Measurements from ENCODE around the gene EPAS1. TPM values are rescaled to one million over a fixed set of nuclear protein-coding genes. Genes with fewer than 3 reads are reported as not detected.

EPAS1 gene
- total and polyA plus RNA-seq, 2 of the 13 experiments (the other 11 are each of a cell fraction or from before 2014, with no cell fraction given) = 47.1 to 182 TPM

- H3K9ac ChIP-seq (ENCODE audit: insufficient read depth, low read depth, low read length) = peak overlapping the region; percentile 79
- no peaks in the 10 kb centered on the region for H3K27me3 ChIP-seq (ENCODE audit: control insufficient read depth in 1 of 2, insufficient read depth in 2 of 2, low read length in 2 of 2)
- WGBS (ENCODE audit: low lambda C conversion rate) = 26% methylated on average over 4 of the region's 4 CpGs
- H4K20me1 ChIP-seq (ENCODE audit: insufficient read depth, low read length) = no peaks in the 10 kb centered on the region
- H3K27ac ChIP-seq (ENCODE audit: extremely low read length, insufficient read depth, low read length) = peak overlapping the region; percentile 86
- intact Hi-C loops (cut with micrococcal nuclease; ENCODE audit: unreplicated experiment) (loop anchor here (2.0 to 5.0 kb wide), 4 partner anchors 15 to 888 kb away; no protein-coding TSS in a partner anchor), in situ Hi-C loops (cut with HindIII; ENCODE audit: extremely low pct_ligation_motif_present, low pct_unique_long_range_greater_than_20kb) (no loop called here)
- H3K9me3 ChIP-seq (ENCODE audit: low read length) = no peaks in the 10 kb centered on the region
- H3K4me1 ChIP-seq (ENCODE audit: insufficient read depth, low read length) = peaks cover 97% of the 10 kb centered on the region
- CTCF ChIA-PET (ENCODE audit: low intra/inter-chr PET ratio, low total read pairs) = no interaction called here
- POLR2A ChIA-PET = interaction anchor here (0.6 to 2.8 kb wide), 12 partner anchors 12 to 418 kb away, joined by 3 to 14 read pairs (median 6); partner anchors contain the start of gene EPAS1
- H2AFZ ChIP-seq (ENCODE audit: low read length) = peak overlapping the region; percentile 33
- H3K36me3 ChIP-seq (replicated peaks in 1 of 2; ENCODE audit: control insufficient read depth in 1 of 2, insufficient read depth in 2 of 2, low read length in 2 of 2) = no peaks in the 10 kb centered on the region; a peak in 2 of 5 replicates
- peak overlapping the region; percentile 80 for H3K4me2 ChIP-seq (ENCODE audit: low read depth, low read length)
- H3K79me2 ChIP-seq (ENCODE audit: insufficient read depth, low read length) = peaks cover 20% of the 10 kb centered on the region
- H3K4me3 ChIP-seq (replicated peaks in 1 of 3; ENCODE audit: insufficient read depth in 1 of 3, low read depth in 2 of 3, low read length in 3 of 3) = peak overlapping the region; percentile 13 to 64 (median 21); a peak in 5 of 6 replicates
- BruUV-seq (replicated peaks) = TSS peak; percentile 97
- FAIRE-seq (peak; percentile 4), DNase-seq (ENCODE audit: low spot score) (no peak), ATAC-seq (peak; percentile 1; the same call in 2 of the 3 replicates)
- TF ChIP-seq, protein P1, sequence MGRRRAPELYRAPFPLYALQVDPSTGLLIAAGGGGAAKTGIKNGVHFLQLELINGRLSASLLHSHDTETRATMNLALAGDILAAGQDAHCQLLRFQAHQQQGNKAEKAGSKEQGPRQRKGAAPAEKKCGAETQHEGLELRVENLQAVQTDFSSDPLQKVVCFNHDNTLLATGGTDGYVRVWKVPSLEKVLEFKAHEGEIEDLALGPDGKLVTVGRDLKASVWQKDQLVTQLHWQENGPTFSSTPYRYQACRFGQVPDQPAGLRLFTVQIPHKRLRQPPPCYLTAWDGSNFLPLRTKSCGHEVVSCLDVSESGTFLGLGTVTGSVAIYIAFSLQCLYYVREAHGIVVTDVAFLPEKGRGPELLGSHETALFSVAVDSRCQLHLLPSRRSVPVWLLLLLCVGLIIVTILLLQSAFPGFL (CRISPR knock-in tag; IDR thresholded peaks at IDR 0.05) = no peak
- TF ChIP-seq MLLT10 (CRISPR knock-in tag; IDR thresholded peaks at IDR 0.05) (no peak), ZBTB8A (CRISPR knock-in tag; IDR thresholded peaks at IDR 0.05; ENCODE audit: borderline replicate concordance, low read depth) (no peak; the same call in 1 of the 2 replicates), SIN3B (IDR thresholded peaks at IDR 0.05; ENCODE audit: low read length) (no peak), ZNF570 (CRISPR knock-in tag; IDR thresholded peaks at IDR 0.05; ENCODE audit: borderline replicate concordance) (no peak), ZNF318 (CRISPR knock-in tag; IDR thresholded peaks at IDR 0.05) (no peak), ZNF703 (CRISPR knock-in tag; IDR thresholded peaks at IDR 0.05; ENCODE audit: borderline replicate concordance) (0 out of 2 replicates have a peak, but pooled peaks have one; percentile 19), ZNF883 (CRISPR knock-in tag; IDR thresholded peaks at IDR 0.05; ENCODE audit: not compliant biosample characterization) (no peak)
- TF ChIP-seq, protein P2, sequence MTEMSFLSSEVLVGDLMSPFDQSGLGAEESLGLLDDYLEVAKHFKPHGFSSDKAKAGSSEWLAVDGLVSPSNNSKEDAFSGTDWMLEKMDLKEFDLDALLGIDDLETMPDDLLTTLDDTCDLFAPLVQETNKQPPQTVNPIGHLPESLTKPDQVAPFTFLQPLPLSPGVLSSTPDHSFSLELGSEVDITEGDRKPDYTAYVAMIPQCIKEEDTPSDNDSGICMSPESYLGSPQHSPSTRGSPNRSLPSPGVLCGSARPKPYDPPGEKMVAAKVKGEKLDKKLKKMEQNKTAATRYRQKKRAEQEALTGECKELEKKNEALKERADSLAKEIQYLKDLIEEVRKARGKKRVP (CRISPR knock-in tag; IDR thresholded peaks at IDR 0.05) = peak in 1 of 2 experiments; percentile 17; a peak in 1 of 4 replicates
- TF ChIP-seq, protein P3, sequence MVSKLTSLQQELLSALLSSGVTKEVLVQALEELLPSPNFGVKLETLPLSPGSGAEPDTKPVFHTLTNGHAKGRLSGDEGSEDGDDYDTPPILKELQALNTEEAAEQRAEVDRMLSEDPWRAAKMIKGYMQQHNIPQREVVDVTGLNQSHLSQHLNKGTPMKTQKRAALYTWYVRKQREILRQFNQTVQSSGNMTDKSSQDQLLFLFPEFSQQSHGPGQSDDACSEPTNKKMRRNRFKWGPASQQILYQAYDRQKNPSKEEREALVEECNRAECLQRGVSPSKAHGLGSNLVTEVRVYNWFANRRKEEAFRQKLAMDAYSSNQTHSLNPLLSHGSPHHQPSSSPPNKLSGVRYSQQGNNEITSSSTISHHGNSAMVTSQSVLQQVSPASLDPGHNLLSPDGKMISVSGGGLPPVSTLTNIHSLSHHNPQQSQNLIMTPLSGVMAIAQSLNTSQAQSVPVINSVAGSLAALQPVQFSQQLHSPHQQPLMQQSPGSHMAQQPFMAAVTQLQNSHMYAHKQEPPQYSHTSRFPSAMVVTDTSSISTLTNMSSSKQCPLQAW (CRISPR knock-in tag; IDR thresholded peaks at IDR 0.05) = no peak
Measured at GRCh38 chr2:46409756-46410155, 112.5 kb downstream of the EPAS1 start.
